UCSD-AML1 (cell line): ENCODE results near the gene SLC27A3.
"Not testable (repeated sequence)": the region's sequence is repeated elsewhere in the genome, so short reads cannot be mapped to it uniquely, and the experiment has no call there.

Experiments
- DNase-seq: peaks from one replicate; lab custom pipeline; 2025; ENCODE audit not compliant: unreplicated experiment; lab: John Stamatoyannopoulos, UW

The SLC27A3 gene

GRCh38 chr1:153763365-153764225 lies 11.6 kb upstream of the SLC27A3 start:
- DNase-seq: no peak

- no peak for DNase-seq
These were observed 10.9 kb upstream of the SLC27A3 start for GRCh38 chr1:153764310-153764709.

GRCh38 chr1:153766663-153767062 lies 8.5 kb upstream of the SLC27A3 start:
- not testable (repeated sequence) for DNase-seq

- no peak for DNase-seq
These were observed 7.7 kb upstream of the SLC27A3 start for GRCh38 chr1:153767519-153767918.

GRCh38 chr1:153768316-153769181 lies 6.7 kb upstream of the SLC27A3 start:
- no peak for DNase-seq

- DNase-seq: no peak
These were observed 6.0 kb upstream of the SLC27A3 start for GRCh38 chr1:153769221-153769620.

- DNase-seq: peak; percentile 70
These were observed 4.4 kb upstream of the SLC27A3 start for GRCh38 chr1:153770797-153771196.

GRCh38 chr1:153771261-153771660 lies 3.9 kb upstream of the SLC27A3 start:
- no peak for DNase-seq

- no peak for DNase-seq
These were observed 3.2 kb upstream of the SLC27A3 start for GRCh38 chr1:153771841-153772593.

- DNase-seq: peak; percentile 53
These were observed 1.9 kb upstream of the SLC27A3 start for GRCh38 chr1:153773096-153773921.

- no peak for DNase-seq
These were observed 1.1 kb upstream of the SLC27A3 start for GRCh38 chr1:153774026-153774595.

- DNase-seq: peak; percentile 52
These were observed 486 bp downstream of the SLC27A3 start for GRCh38 chr1:153775458-153776327.

GRCh38 chr1:153776352-153776751 lies 1.1 kb downstream of the SLC27A3 start:
- DNase-seq: no peak

GRCh38 chr1:153776845-153777370 lies 1.7 kb downstream of the SLC27A3 start:
- DNase-seq: no peak

- no peak for DNase-seq
These were observed 2.4 kb downstream of the SLC27A3 start for GRCh38 chr1:153777648-153778047.

GRCh38 chr1:153778051-153778823 lies 3.0 kb downstream of the SLC27A3 start:
- no peak for DNase-seq

GRCh38 chr1:153778824-153779519 lies 3.8 kb downstream of the SLC27A3 start:
- no peak for DNase-seq
